Ishikawa (cell line): ENCODE data around the gene ICA1.

Source experiments
- CEBPB ChIP-seq: IDR thresholded peaks from 2 replicates; pipeline ENCODE4 v1.6.1; 2012
- CREB1 ChIP-seq: IDR thresholded peaks from 2 replicates; pipeline ENCODE4 v1.6.1; 2012; ENCODE audit warnings: low read depth
- EGR1 ChIP-seq: IDR thresholded peaks from 2 replicates; pipeline ENCODE4 v1.6.1; 2012
- EP300 ChIP-seq: IDR thresholded peaks from 2 replicates; pipeline ENCODE4 v1.6.1; 2012; ENCODE audit warnings: borderline replicate concordance
- FOXM1 ChIP-seq: IDR thresholded peaks from 2 replicates; pipeline ENCODE4 v1.6.1; 2012; ENCODE audit warnings: low read depth, borderline replicate concordance
- NFIC ChIP-seq: IDR thresholded peaks from 2 replicates; pipeline ENCODE4 v1.6.1; 2012
- RAD21 ChIP-seq: IDR thresholded peaks from 2 replicates; pipeline ENCODE4 v1.6.1; 2012; ENCODE audit warnings: low read depth
- TAF1 ChIP-seq: IDR thresholded peaks from 2 replicates; pipeline ENCODE4 v1.6.1; 2012; ENCODE audit warnings: low read depth, mild to moderate bottlenecking
- TCF12 ChIP-seq: IDR thresholded peaks from 2 replicates; pipeline ENCODE4 v1.6.1; 2012; ENCODE audit warnings: low read depth
- TEAD4 ChIP-seq: IDR thresholded peaks from 2 replicates; pipeline ENCODE4 v1.6.1; 2012
- YY1 ChIP-seq: IDR thresholded peaks from 2 replicates; pipeline ENCODE4 v1.6.1; 2012; ENCODE audit warnings: low read depth
- ZBTB7A ChIP-seq: IDR thresholded peaks from 2 replicates; pipeline ENCODE4 v1.6.1; 2012; ENCODE audit warnings: low read depth
- TF ChIP-seq, protein P1 (sequence below): IDR thresholded peaks from 2 replicates; pipeline ENCODE4 v1.6.1; 2012; ENCODE audit warnings: low read depth, mild to moderate bottlenecking
- TF ChIP-seq, protein P2 (sequence below): IDR thresholded peaks from 2 replicates; pipeline ENCODE4 v1.6.1; 2012
- TF ChIP-seq, protein P3 (sequence below): IDR thresholded peaks from 2 replicates; pipeline ENCODE4 v1.6.1; 2012

The ICA1 gene

DNA sequence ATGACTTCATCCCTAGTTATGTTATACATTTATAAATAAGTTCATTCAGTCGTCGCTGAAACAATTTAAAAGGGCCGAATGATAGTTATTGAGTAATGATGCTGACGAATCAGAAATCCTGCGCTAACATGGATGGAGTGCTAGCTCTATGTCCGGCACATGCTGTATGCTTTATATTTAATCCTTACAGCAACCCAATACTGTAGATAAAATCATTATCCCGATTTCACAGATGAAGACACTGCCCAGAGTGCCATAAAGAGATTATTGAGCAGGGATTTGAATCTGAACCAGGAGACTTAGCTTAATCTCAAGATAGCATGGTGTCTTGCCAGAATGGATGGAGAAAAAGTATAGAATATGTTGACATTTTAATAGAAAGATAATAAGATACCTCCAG is 1.1 kb upstream of the ICA1 start:
- TF ChIP-seq FOXM1 (no peak), EP300 (no peak), RAD21 (no peak), ZBTB7A (no peak), TAF1 (no peak), CREB1 (no peak), NFIC (no peak), YY1 (no peak), EGR1 (no peak)
- TF ChIP-seq, protein P1, sequence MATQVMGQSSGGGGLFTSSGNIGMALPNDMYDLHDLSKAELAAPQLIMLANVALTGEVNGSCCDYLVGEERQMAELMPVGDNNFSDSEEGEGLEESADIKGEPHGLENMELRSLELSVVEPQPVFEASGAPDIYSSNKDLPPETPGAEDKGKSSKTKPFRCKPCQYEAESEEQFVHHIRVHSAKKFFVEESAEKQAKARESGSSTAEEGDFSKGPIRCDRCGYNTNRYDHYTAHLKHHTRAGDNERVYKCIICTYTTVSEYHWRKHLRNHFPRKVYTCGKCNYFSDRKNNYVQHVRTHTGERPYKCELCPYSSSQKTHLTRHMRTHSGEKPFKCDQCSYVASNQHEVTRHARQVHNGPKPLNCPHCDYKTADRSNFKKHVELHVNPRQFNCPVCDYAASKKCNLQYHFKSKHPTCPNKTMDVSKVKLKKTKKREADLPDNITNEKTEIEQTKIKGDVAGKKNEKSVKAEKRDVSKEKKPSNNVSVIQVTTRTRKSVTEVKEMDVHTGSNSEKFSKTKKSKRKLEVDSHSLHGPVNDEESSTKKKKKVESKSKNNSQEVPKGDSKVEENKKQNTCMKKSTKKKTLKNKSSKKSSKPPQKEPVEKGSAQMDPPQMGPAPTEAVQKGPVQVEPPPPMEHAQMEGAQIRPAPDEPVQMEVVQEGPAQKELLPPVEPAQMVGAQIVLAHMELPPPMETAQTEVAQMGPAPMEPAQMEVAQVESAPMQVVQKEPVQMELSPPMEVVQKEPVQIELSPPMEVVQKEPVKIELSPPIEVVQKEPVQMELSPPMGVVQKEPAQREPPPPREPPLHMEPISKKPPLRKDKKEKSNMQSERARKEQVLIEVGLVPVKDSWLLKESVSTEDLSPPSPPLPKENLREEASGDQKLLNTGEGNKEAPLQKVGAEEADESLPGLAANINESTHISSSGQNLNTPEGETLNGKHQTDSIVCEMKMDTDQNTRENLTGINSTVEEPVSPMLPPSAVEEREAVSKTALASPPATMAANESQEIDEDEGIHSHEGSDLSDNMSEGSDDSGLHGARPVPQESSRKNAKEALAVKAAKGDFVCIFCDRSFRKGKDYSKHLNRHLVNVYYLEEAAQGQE: no peak
- TF ChIP-seq, protein P2, sequence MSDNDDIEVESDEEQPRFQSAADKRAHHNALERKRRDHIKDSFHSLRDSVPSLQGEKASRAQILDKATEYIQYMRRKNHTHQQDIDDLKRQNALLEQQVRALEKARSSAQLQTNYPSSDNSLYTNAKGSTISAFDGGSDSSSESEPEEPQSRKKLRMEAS: no peak

DNA sequence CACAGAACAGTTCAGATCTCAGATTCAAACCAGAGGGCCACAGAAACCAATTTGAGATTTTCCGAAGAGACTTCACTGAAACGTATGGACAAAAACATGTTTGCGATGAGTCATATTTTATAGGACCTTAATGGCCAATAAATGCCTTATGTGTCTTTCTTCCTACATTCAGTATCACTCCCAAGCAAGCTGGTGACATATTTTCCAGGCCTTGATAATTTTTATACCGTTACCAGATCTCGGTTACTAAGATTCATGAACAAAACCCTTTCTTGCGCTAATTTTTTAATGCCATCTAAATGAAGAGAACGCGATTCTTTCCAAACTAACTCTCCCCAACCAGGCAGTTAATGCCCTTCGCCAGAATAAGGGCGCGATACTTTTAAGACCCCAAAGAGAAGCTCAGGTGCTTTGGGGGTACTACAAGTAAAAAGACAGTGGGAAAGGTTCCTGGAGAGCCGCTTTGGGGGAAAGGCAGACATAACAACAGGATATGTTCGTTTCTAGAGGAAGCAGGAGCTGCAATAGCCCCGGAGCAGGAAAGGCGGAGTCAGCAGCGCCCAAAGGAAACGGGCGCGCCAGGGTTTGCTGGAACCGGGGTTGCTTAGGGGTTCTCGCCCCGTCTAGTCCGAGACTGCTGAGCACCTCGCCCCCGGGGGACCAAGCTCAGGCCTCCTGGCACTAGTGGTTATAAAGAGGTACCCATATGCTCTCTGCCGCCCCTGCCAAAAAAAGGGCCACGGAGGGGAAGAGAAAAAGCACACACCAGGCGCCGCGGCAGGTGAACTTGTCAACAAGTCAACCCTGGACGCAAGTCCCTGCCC is 884 bp downstream of the ICA1 start:
- peak; percentile 20; the same call in 1 of the 2 replicates for TF ChIP-seq TAF1
- no peak for TF ChIP-seq ZBTB7A

DNA sequence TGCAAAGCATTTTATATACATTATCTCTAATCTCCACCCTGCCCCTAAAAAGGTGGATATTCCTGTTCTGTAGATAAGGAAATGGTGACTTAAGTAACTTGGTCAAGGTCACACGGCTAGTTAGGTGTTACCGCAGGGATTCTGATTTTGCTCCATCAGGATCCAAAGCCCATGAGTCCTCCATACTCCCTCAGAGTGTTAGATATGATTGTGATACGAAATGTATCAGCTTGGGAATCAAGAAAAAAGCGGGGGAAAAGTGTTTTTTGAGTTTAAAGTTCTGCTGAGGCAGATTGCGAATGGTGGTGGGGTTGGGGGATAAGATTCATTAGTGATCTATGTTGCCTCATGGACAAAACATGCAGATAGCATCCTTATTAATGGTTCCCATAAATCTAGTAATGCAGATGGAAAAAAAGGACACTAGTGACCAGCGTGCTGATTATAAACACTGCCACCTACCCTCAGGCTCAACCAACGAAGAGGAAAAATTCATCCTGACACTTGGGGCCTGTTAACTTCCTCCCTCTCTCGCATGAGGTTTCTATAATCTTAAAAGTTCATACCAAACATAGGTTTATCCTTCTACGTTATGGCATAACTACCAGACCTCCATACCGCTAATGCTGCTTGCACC is 2.3 kb downstream of the ICA1 start:
- no peak for TF ChIP-seq EGR1
- TF ChIP-seq FOXM1: no peak
- TF ChIP-seq CEBPB: no peak
- TF ChIP-seq, protein P2: no peak
- no peak for TF ChIP-seq ZBTB7A
- no peak for TF ChIP-seq CREB1
- TF ChIP-seq, protein P1: no peak
- TF ChIP-seq EP300: no peak

DNA sequence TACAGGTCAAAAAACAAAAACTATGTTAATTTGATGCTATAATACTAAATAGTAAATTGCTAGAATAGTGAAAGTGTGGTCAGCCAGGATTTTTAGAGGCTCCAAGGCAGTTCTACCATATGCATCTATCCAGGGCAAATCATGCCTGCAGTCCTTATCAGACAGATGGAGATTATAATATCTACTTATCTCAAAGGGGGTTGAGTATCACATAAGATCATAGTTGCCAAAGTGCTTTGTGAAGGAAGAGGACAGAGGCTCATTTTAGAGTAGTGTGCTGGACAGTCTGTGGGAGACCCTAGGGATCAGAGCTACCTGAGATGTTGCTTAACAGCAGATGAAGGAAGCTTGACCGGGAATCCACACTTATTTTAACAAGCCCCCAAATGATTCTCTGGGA is 3.2 kb downstream of the ICA1 start:
- no peak for TF ChIP-seq TEAD4
- no peak for TF ChIP-seq TAF1
- TF ChIP-seq CREB1: no peak
- no peak for TF ChIP-seq EGR1
- TF ChIP-seq, protein P2: no peak
- TF ChIP-seq EP300: no peak
- TF ChIP-seq, protein P3, sequence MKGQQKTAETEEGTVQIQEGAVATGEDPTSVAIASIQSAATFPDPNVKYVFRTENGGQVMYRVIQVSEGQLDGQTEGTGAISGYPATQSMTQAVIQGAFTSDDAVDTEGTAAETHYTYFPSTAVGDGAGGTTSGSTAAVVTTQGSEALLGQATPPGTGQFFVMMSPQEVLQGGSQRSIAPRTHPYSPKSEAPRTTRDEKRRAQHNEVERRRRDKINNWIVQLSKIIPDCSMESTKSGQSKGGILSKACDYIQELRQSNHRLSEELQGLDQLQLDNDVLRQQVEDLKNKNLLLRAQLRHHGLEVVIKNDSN: no peak
- no peak for TF ChIP-seq FOXM1

DNA sequence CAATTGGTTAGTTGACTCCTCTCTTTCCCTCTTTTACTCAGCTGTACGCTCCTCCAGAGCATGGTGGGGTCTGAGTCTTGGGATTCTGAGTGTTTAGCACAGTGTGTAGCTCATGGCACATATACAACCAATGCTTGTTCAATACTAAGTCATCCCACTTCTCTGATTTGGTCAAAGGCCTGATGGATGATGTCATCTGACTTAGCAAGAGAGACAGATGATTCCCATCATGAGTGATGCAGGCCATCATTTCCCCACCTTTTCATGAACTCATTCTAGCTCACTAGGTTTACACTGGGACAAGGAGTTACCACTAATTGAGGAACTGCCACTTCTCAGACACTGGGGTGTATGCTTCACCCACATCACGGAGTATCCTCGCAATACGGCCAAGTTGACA is 3.8 kb downstream of the ICA1 start:
- TF ChIP-seq, protein P2: no peak
- TF ChIP-seq RAD21 (no peak), FOXM1 (no peak), CEBPB (no peak), TCF12 (no peak), CREB1 (no peak), EP300 (no peak), NFIC (no peak), YY1 (no peak), TAF1 (no peak), ZBTB7A (no peak), TEAD4 (no peak), EGR1 (no peak)
- TF ChIP-seq, protein P3: no peak
- TF ChIP-seq, protein P1: no peak
